ENCODE results near the gene ANKRD18A. TPM values are rescaled to one million over a fixed set of nuclear protein-coding genes. Genes with fewer than 3 reads are reported as not detected.

ANKRD18A gene
- total and polyA plus RNA-seq, 2 of the 4 experiments (the other 2 are of a cell fraction) = not detected

- Histone ChIP-seq H4K20me1 (ENCODE audit: insufficient read depth, low read length) (no peaks in the 10 kb centered on the region), H3K27ac (ENCODE audit: insufficient read depth, low read length) (no peak overlapping the region), H2BK15ac (ENCODE audit: low read depth, low read length) (no peak overlapping the region), H3K9ac (ENCODE audit: low read depth, low read length) (no peak overlapping the region), H3K18ac (ENCODE audit: low read depth, low read length) (no peak overlapping the region), H2AFZ (replicated peaks; ENCODE audit: low read length, poor library complexity) (no peak overlapping the region), H3K4ac (ENCODE audit: low read depth, low read length) (no peak overlapping the region), H3K36me3 (ENCODE audit: control insufficient read depth, insufficient read depth, low read length) (no peaks in the 10 kb centered on the region), H3K79me1 (ENCODE audit: low read depth in 1 of 2, low read length in 2 of 2) (no peaks in the 10 kb centered on the region), H3K23ac (ENCODE audit: low read depth, low read length) (no peak overlapping the region), H4K8ac (ENCODE audit: low read depth in 2 of 2, low read length in 2 of 2) (no peak overlapping the region), H3K4me1 (ENCODE audit: control insufficient read depth, insufficient read depth, low read length) (no peaks in the 10 kb centered on the region), H4K5ac (ENCODE audit: low read depth, low read length) (no peak overlapping the region), H2BK20ac (ENCODE audit: low read depth, low read length) (no peak overlapping the region), H3K27me3 (ENCODE audit: control insufficient read depth, insufficient read depth, low read length) (no peaks in the 10 kb centered on the region; the same call in 1 of the 2 replicates), H3K56ac (ENCODE audit: extremely low read depth, insufficient read depth, low read length) (no peak overlapping the region), H3K14ac (replicated peaks; ENCODE audit: low read depth, low read length) (no peak overlapping the region), H3K9me1 (ENCODE audit: insufficient read depth, low read length) (0 out of 2 replicates have a peak, but pooled peaks cover 1% of the 10 kb centered on the region), H3K4me3 (ENCODE audit: insufficient read depth, low read depth, low read length) (no peak overlapping the region), H3K9me3 (ENCODE audit: control insufficient read depth, insufficient read depth, low read length) (no peaks in the 10 kb centered on the region), H2BK120ac (ENCODE audit: low read depth, low read length) (no peak overlapping the region), H2AK9ac (replicated peaks; ENCODE audit: low read depth, low read length, poor library complexity) (no peak overlapping the region), H3K4me2 (ENCODE audit: low read depth, low read length) (no peak overlapping the region), H2AK5ac (ENCODE audit: low read depth, low read length) (no peak overlapping the region), H4K91ac (ENCODE audit: insufficient read depth, low read depth, low read length) (no peak overlapping the region), H2BK5ac (ENCODE audit: low read depth, low read length, poor library complexity, severe bottlenecking) (no peak overlapping the region)
- no CpG with 5 or more reads among the region's 3 CpGs for WGBS, 2 experiments (ENCODE audit: extremely low coverage in 2 of 2, insufficient read length in 1 of 2)
- in situ Hi-C loops (cut with MboI; ENCODE audit: low sequenced_read_pairs) = no loop called here
- ChIA-PET CTCF (no interaction called here), POLR2A (ENCODE audit: unreplicated experiment) (no interaction called here)
- TF ChIP-seq ELK1 (IDR thresholded peaks at IDR 0.05; ENCODE audit: borderline replicate concordance, low read depth, low read length) (no peak), MAFK (IDR thresholded peaks at IDR 0.05; ENCODE audit: low read depth, low read length) (peak; percentile 56)
- intact Hi-C loops (cut with micrococcal nuclease) = no loop called here
- DNase-seq = no peak
- BruUV-seq (replicated peaks) = no TSS peak
- dilution Hi-C loops (cut with HindIII; ENCODE audit: low sequenced_read_pairs, unreplicated experiment) = no loop called here
- no peak for ATAC-seq (ENCODE audit: low read depth)
Observed at GRCh38 chr9:38634315-38634714, 13.9 kb upstream of the ANKRD18A start.

Measured in IMR-90 (cell line).